GM12878 (cell line): Measurements from ENCODE around the gene DNAJC15. TPM values are rescaled to one million over a fixed set of nuclear protein-coding genes. Genes with fewer than 3 reads are reported as not detected.

ENCODE experiments used
- ATAC-seq: fragments of 200-7000 bp; cut with Tn5 transposase; 3 replicates; pipeline ENCODE4 v1.9.1; 2020; ENCODE audit warnings: mild to moderate bottlenecking, moderate library complexity
- BruUV-seq: library from RNA; stranded (reverse); fragments of 400-500 nt; replicated peaks from 2 replicates; lab custom pipeline; 2021; lab: Mats Ljungman, UMichigan
- CTCF ChIA-PET: fragments of 300-600 bp; sonication (Branson Sonifier 250); formaldehyde crosslinking; extraction: SDS; loops from one replicate; lab custom pipeline; 2021; ENCODE audit warnings: inconsistent platforms; lab: Yijun Ruan, JAX
- POLR2A ChIA-PET: fragments of 350-600 bp; formaldehyde crosslinking; extraction: SDS; loops from one replicate; lab custom pipeline; 2021; ENCODE audit warnings: inconsistent platforms; lab: Charles Lee
- RAD21 ChIA-PET: fragments of 300-600 bp; sonication (Branson Sonifier 250); formaldehyde crosslinking; loops from one replicate; lab custom pipeline; 2023; ENCODE audit warnings: antibody characterized with exemption; ENCODE audit not compliant: unreplicated experiment; lab: Charles Lee
- SMC1A ChIA-PET: fragments of 300-600 bp; sonication (Branson Sonifier 250); formaldehyde crosslinking; loops from one replicate; lab custom pipeline; 2023; ENCODE audit not compliant: unreplicated experiment, uncharacterized antibody; lab: Charles Lee
- DNase-seq: peaks from one replicate; pipeline ENCODE4 v3.0.0-alpha.2; 2011; ENCODE audit warnings: low read depth, low spot score
- FAIRE-seq: peaks from 3 replicates; lab custom pipeline; 2011; peaks lifted over from hg19 to GRCh38; lab: Jason Lieb, UNC
- H2AFZ ChIP-seq: 2 replicates; pipeline ENCODE4 v1.6.0; 2011; ENCODE audit warnings: low read depth, low read length, control low read depth; ENCODE audit not compliant: control insufficient read depth
- H3K27ac ChIP-seq: 2 replicates; pipeline ENCODE4 v1.5.1; 2011; ENCODE audit warnings: control low read depth; ENCODE audit not compliant: control insufficient read depth, insufficient read depth
- H3K27me3 ChIP-seq, 2 experiments: replicated peaks in 1 of 2; 2 replicates each; pipeline versions ENCODE4 v1.6.0 to v1.6.1; 2011; ENCODE audit warnings: low read length in 1 of 2; ENCODE audit not compliant: control insufficient read depth in 2 of 2, insufficient read depth in 2 of 2
- H3K36me3 ChIP-seq, 2 experiments: 2 replicates each; pipeline ENCODE4 v1.5.1; 2011; ENCODE audit warnings: low read length in 1 of 2; ENCODE audit not compliant: control insufficient read depth in 2 of 2, insufficient read depth in 2 of 2
- H3K4me1 ChIP-seq: 2 replicates; pipeline ENCODE4 v1.6.1; 2011; ENCODE audit warnings: mild to moderate bottlenecking, low read length, moderate library complexity, mixed read lengths; ENCODE audit not compliant: control insufficient read depth, insufficient read depth
- H3K4me2 ChIP-seq: 2 replicates; pipeline ENCODE4 v1.6.0; 2011; ENCODE audit warnings: control low read depth; ENCODE audit not compliant: control insufficient read depth, insufficient read depth
- H3K4me3 ChIP-seq: fragments of 200-600 bp; sonication (generic); 2 replicates; pipeline ENCODE4 v1.5.1; 2016
- H3K79me2 ChIP-seq: 2 replicates; pipeline ENCODE4 v1.6.0; 2011; ENCODE audit warnings: low read length; ENCODE audit not compliant: control insufficient read depth, insufficient read depth
- H3K9ac ChIP-seq: 2 replicates; pipeline ENCODE4 v1.8.0; 2011; ENCODE audit warnings: low read length, control low read depth, mixed read lengths; ENCODE audit not compliant: control insufficient read depth, insufficient read depth
- H3K9me3 ChIP-seq: replicated peaks from 3 replicates; pipeline ENCODE4 v1.5.1; 2011; ENCODE audit warnings: mild to moderate bottlenecking, low read length; ENCODE audit not compliant: control insufficient read depth, insufficient read depth
- H4K20me1 ChIP-seq: 2 replicates; pipeline ENCODE4 v1.6.0; 2011; ENCODE audit not compliant: control insufficient read depth, insufficient read depth
- BMI1 ChIP-seq: fragments of 450-650 bp; IDR thresholded peaks from 2 replicates; pipeline ENCODE4 v1.6.1; 2016; ENCODE audit warnings: mild to moderate bottlenecking, moderate library complexity, borderline replicate concordance
- DPF2 ChIP-seq: fragments of 450-650 bp; IDR thresholded peaks from 2 replicates; pipeline ENCODE4 v1.6.1; 2017; ENCODE audit warnings: mild to moderate bottlenecking
- HDAC2 ChIP-seq: fragments of 200-600 bp; sonication (generic); IDR thresholded peaks from 2 replicates; pipeline ENCODE4 v1.6.1; 2017
- PAX5 ChIP-seq: IDR thresholded peaks from 2 replicates; pipeline ENCODE4 v1.6.1; 2011; ENCODE audit warnings: low read depth, low read length, borderline replicate concordance
- PML ChIP-seq: IDR thresholded peaks from 2 replicates; pipeline ENCODE4 v1.6.1; 2012; ENCODE audit warnings: low read length, inconsistent platforms
- RB1 ChIP-seq: fragments of 450-650 bp; formaldehyde crosslinking; IDR thresholded peaks from 2 replicates; pipeline ENCODE4 v1.6.1; 2017; ENCODE audit warnings: mild to moderate bottlenecking, borderline replicate concordance
- YY1 ChIP-seq: IDR thresholded peaks from 2 replicates; pipeline ENCODE4 v1.6.1; 2011; ENCODE audit warnings: low read depth, mild to moderate bottlenecking, low read length
- ZNF592 ChIP-seq: fragments of 450-650 bp; IDR thresholded peaks from 2 replicates; pipeline ENCODE4 v1.6.1; 2017; ENCODE audit warnings: mild to moderate bottlenecking, moderate library complexity
- WGBS: methylation state at CpG from one replicate; pipeline ENCODE4 v1.1.6; 2016; ENCODE audit warnings: low lambda C conversion rate; ENCODE audit not compliant: insufficient replicate concordance, insufficient coverage; ENCODE audit errors: missing lambda C conversion rate; 5-methylcytosine and 5-hydroxymethylcytosine counted together
- in situ Hi-C: fragments of 300-500 bp; cut with MboI; formaldehyde crosslinking; loops from 9 replicates; pipeline ENCODE4 v1.14.3; 2018; ENCODE audit warnings: mixed read lengths
- intact Hi-C: fragments of 100-400 bp; cut with micrococcal nuclease; formaldehyde crosslinking; loops from one replicate; pipeline ENCODE4 v1.14.2; 2022; ENCODE audit not compliant: unreplicated experiment
- polyA plus RNA-seq, 11 experiments: library from polyadenylated mRNA; depleted of rRNA in 4 of 11; unstranded in 6 of 11; stranded (reverse) in 5 of 11; fragments of >200 nt; fragmentation: Nextera tagmentation in 4 of 11; fragmentation: Illumina TruSeq in 1 of 11; extraction: Ambion mirVana in 4 of 11; extraction: Trizol in 1 of 11; gene quantifications; 1 replicate in 1 of 11; 2 replicates in 10 of 11; pipeline versions ENCODE4 v1.2.1 to v1.2.3, GENCODE V29; 2011 to 2016; ENCODE audit warnings: inconsistent platforms in 2 of 11, missing spikeins in 2 of 11, low read depth in 1 of 11
- total RNA-seq, 4 experiments: library from RNA; depleted of rRNA in 3 of 4; stranded (reverse); fragments of >200 nt in 3 of 4; fragmentation: Illumina TruSeq in 1 of 4; extraction: Trizol in 1 of 4; gene quantifications; 2 replicates each; pipeline versions ENCODE4 v1.2.1 to v1.2.3, GENCODE V29; 2013 to 2021
- TF ChIP-seq, protein P1 (sequence below): IDR thresholded peaks from 2 replicates; pipeline ENCODE4 v1.6.1; 2012; ENCODE audit warnings: low read depth, low read length, improper control_type of control experiment
- TF ChIP-seq, protein P2 (sequence below): fragments of 450-650 bp; IDR thresholded peaks from 2 replicates; pipeline ENCODE4 v1.6.1; 2016; ENCODE audit warnings: mild to moderate bottlenecking

The DNAJC15 gene
- total and polyA plus RNA-seq, 10 of the 15 experiments (the other 5 are each of a cell fraction or from before 2014, with no cell fraction given), result 13.1 to 104 (median 54.4) TPM

- TF ChIP-seq ZNF592, result no peak
- no peak for TF ChIP-seq YY1
Observed at GRCh38 chr13:43157796-43158195, 134.4 kb downstream of the DNAJC15 start (continued).

- 64% methylated on average over 3 of the region's 3 CpGs for WGBS
- Histone ChIP-seq H3K36me3 (no peaks in the 10 kb centered on the region), H2AFZ (no peak overlapping the region), H3K9ac (no peak overlapping the region), H3K9me3 (no peaks in the 10 kb centered on the region; the same call in 2 of the 3 replicates), H3K27ac (no peak overlapping the region), H3K4me1 (no peaks in the 10 kb centered on the region), H3K4me3 (no peak overlapping the region), H4K20me1 (no peaks in the 10 kb centered on the region), H3K27me3 (no peaks in the 10 kb centered on the region), H3K4me2 (no peak overlapping the region), H3K79me2 (no peaks in the 10 kb centered on the region)
- no TSS peak for BruUV-seq
- DNase-seq, result no peak
- no peak for ATAC-seq
- CTCF ChIA-PET, result no interaction called here
- RAD21 ChIA-PET, result no interaction called here
- in situ Hi-C loops (no loop called here), intact Hi-C loops (no loop called here)
- no peak for TF ChIP-seq PML
- no peak for TF ChIP-seq RB1
- no peak for TF ChIP-seq PAX5
- TF ChIP-seq, protein P1, sequence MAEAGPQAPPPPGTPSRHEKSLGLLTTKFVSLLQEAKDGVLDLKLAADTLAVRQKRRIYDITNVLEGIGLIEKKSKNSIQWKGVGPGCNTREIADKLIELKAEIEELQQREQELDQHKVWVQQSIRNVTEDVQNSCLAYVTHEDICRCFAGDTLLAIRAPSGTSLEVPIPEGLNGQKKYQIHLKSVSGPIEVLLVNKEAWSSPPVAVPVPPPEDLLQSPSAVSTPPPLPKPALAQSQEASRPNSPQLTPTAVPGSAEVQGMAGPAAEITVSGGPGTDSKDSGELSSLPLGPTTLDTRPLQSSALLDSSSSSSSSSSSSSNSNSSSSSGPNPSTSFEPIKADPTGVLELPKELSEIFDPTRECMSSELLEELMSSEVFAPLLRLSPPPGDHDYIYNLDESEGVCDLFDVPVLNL, result no peak
- no peak for TF ChIP-seq HDAC2
- TF ChIP-seq, protein P2, sequence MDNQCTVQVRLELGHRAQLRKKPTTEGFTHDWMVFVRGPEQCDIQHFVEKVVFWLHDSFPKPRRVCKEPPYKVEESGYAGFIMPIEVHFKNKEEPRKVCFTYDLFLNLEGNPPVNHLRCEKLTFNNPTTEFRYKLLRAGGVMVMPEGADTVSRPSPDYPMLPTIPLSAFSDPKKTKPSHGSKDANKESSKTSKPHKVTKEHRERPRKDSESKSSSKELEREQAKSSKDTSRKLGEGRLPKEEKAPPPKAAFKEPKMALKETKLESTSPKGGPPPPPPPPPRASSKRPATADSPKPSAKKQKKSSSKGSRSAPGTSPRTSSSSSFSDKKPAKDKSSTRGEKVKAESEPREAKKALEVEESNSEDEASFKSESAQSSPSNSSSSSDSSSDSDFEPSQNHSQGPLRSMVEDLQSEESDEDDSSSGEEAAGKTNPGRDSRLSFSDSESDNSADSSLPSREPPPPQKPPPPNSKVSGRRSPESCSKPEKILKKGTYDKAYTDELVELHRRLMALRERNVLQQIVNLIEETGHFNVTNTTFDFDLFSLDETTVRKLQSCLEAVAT, result no peak
- no peak for TF ChIP-seq DPF2
- no peak for TF ChIP-seq BMI1
- FAIRE-seq, result no peak
- SMC1A ChIA-PET, result no interaction called here
- POLR2A ChIA-PET, result no interaction called here
Observed at GRCh38 chr13:43158516-43158915, 135.1 kb downstream of the DNAJC15 start.
